ENCODE data around the gene RBM44. TPM values are rescaled to one million over a fixed set of nuclear protein-coding genes. Genes with fewer than 3 reads are reported as not detected.
A peak's percentile ranks its signal among the peaks of the same experiment; 100 is the strongest.

Gene RBM44
- total RNA-seq, 4 donors from 2014 or later = 0.45 to 1.4 (median 0.93) TPM

- no peak for TF ChIP-seq CTCF (IDR thresholded peaks at IDR 0.05)
- no peak for TF ChIP-seq EP300 (IDR thresholded peaks at IDR 0.05)
- TF ChIP-seq POLR2A (IDR thresholded peaks at IDR 0.05) = no peak
- no peak for TF ChIP-seq POLR2AphosphoS5 (IDR thresholded peaks at IDR 0.05)
- H3K27ac ChIP-seq = peak overlapping the region; percentile 4 to 97 (median 90)
Measured at GRCh38 chr2:237870126-237870525, 71.5 kb downstream of the RBM44 start.

GRCh38 chr2:237870754-237871651 is 72.4 kb downstream of the RBM44 start:
- H3K4me3 ChIP-seq = peak overlapping the region in 1 of 2 donors; percentile 14
- H3K36me3 ChIP-seq = no peaks in the 10 kb centered on the region
- no peaks in the 10 kb centered on the region for H3K9me3 ChIP-seq
- TF ChIP-seq EP300 (IDR thresholded peaks at IDR 0.05) (no peak), CTCF (IDR thresholded peaks at IDR 0.05) (no peak), POLR2AphosphoS5 (IDR thresholded peaks at IDR 0.05) (no peak), POLR2A (IDR thresholded peaks at IDR 0.05) (no peak)
- peak overlapping the region; percentile 4 to 97 (median 90) for H3K27ac ChIP-seq
- H3K4me1 ChIP-seq = peaks cover 8 to 99% (median 28%) of the 10 kb centered on the region in 3 donors
- no peaks in the 10 kb centered on the region for H3K27me3 ChIP-seq
- 31 to 37% methylated on average over 5 to 8 of the region's 23 CpGs for WGBS, 2 donors (ENCODE audit: low coverage in 1 of 2)
- ATAC-seq = no peak

More at GRCh38 chr2:237870126-237870525, 71.5 kb downstream of the RBM44 start:
- Histone ChIP-seq H3K4me1 (peaks cover 10 to 99% (median 31%) of the 10 kb centered on the region in 3 donors), H3K27me3 (no peaks in the 10 kb centered on the region), H3K4me3 (no peak overlapping the region), H3K9me3 (no peaks in the 10 kb centered on the region), H3K36me3 (no peaks in the 10 kb centered on the region)
- no peak for ATAC-seq
- 46 to 68% methylated on average over 9 of the region's 11 CpGs for WGBS, 2 donors (ENCODE audit: low coverage in 1 of 2)

GRCh38 chr2:237872178-237872887 is 73.8 kb downstream of the RBM44 start:
- 56% methylated on average over 6 of the region's 19 CpGs; no CpG with 5 or more reads in 1 of the 2 donors for WGBS, 2 donors (ENCODE audit: low coverage in 1 of 2)
- peaks cover 8 to 99% (median 32%) of the 10 kb centered on the region in 3 donors for H3K4me1 ChIP-seq
- no peaks in the 10 kb centered on the region for H3K9me3 ChIP-seq
- H3K27ac ChIP-seq = peak overlapping the region; percentile 37 to 97 (median 90)
- H3K36me3 ChIP-seq = peaks cover 0 to 5% of the 10 kb centered on the region in 2 donors
- H3K4me3 ChIP-seq = no peak overlapping the region
- no peaks in the 10 kb centered on the region for H3K27me3 ChIP-seq
- TF ChIP-seq EP300 (IDR thresholded peaks at IDR 0.05) (no peak), POLR2AphosphoS5 (IDR thresholded peaks at IDR 0.05) (no peak), POLR2A (IDR thresholded peaks at IDR 0.05) (no peak), CTCF (IDR thresholded peaks at IDR 0.05) (no peak)
- ATAC-seq = no peak

- TF ChIP-seq POLR2AphosphoS5 (IDR thresholded peaks at IDR 0.05) (peak; percentile 44), CTCF (IDR thresholded peaks at IDR 0.05) (no peak), POLR2A (IDR thresholded peaks at IDR 0.05) (no peak), EP300 (IDR thresholded peaks at IDR 0.05) (no peak)
- Histone ChIP-seq H3K4me1 (peaks cover 8 to 99% (median 33%) of the 10 kb centered on the region in 3 donors), H3K27me3 (no peaks in the 10 kb centered on the region), H3K4me3 (no peak overlapping the region), H3K27ac (peak overlapping the region; percentile 37 to 97 (median 90)), H3K36me3 (peaks cover 0 to 14% of the 10 kb centered on the region in 2 donors), H3K9me3 (no peaks in the 10 kb centered on the region)
- WGBS, 2 donors (ENCODE audit: low coverage in 1 of 2) = 0 to 6% methylated on average over 2 of the region's 11 CpGs
- peak; percentile 31 for ATAC-seq
Measured at GRCh38 chr2:237873421-237873831, 74.8 kb downstream of the RBM44 start.
